GM21423 (cell line): Measurements from ENCODE around the gene RPS28.
"Not testable (repeated sequence)": the region's sequence is repeated elsewhere in the genome, so short reads cannot be mapped to it uniquely, and the experiment has no call there.

ENCODE experiments used
- ATAC-seq: cut with Tn5 transposase; IDR thresholded peaks from one replicate; pipeline ENCODE4 v1.9.1; 2021; ENCODE audit warnings: mild to moderate bottlenecking, moderate library complexity; ENCODE audit not compliant: unreplicated experiment

RPS28 gene

GRCh38 chr19:8321067-8321985 lies at the start of gene RPS28, which contains the start of gene NDUFA7:
Gene RPS28 (plus strand): TSS chr19:8321496. CDS start chr19:8321531, 35 bp downstream.
Gene NDUFA7 (minus strand): TSS chr19:8321375. CDS start chr19:8321358, 17 bp downstream.
- peak; percentile 95 for ATAC-seq

GRCh38 chr19:8276508-8276907 lies 44.8 kb upstream of the RPS28 start:
- ATAC-seq: not testable (repeated sequence)

GRCh38 chr19:8291337-8291736 lies 30.0 kb upstream of the RPS28 start:
- ATAC-seq: not testable (repeated sequence)

GRCh38 chr19:8302357-8302691 lies 19.0 kb upstream of the RPS28 start:
- no peak for ATAC-seq

GRCh38 chr19:8302734-8303133 lies 18.6 kb upstream of the RPS28 start:
- no peak for ATAC-seq

GRCh38 chr19:8304841-8305621 lies 16.3 kb upstream of the RPS28 start:
- ATAC-seq: no peak

GRCh38 chr19:8305798-8306197 lies 15.5 kb upstream of the RPS28 start:
- no peak for ATAC-seq

- no peak for ATAC-seq
These were observed 14.9 kb upstream of the RPS28 start for GRCh38 chr19:8306235-8307054.

- no peak for ATAC-seq
These were observed 13.8 kb upstream of the RPS28 start for GRCh38 chr19:8307400-8307964.

GRCh38 chr19:8307965-8308866 lies 13.1 kb upstream of the RPS28 start, which contains the start of gene CD320:
Gene CD320 (minus strand): TSS chr19:8308358. CDS start chr19:8308290, 68 bp downstream.
- peak; percentile 67 for ATAC-seq

- ATAC-seq: no peak
These were observed 12.4 kb upstream of the RPS28 start for GRCh38 chr19:8308891-8309291.

GRCh38 chr19:8310342-8311055 lies 10.8 kb upstream of the RPS28 start:
- ATAC-seq: no peak

- ATAC-seq: no peak
These were observed 9.6 kb upstream of the RPS28 start for GRCh38 chr19:8311461-8312260.

GRCh38 chr19:8314981-8315640 lies 6.2 kb upstream of the RPS28 start:
- ATAC-seq: not testable (repeated sequence)

- ATAC-seq: no peak
These were observed 4.8 kb upstream of the RPS28 start for GRCh38 chr19:8316351-8317125.

GRCh38 chr19:8318835-8319234 lies 2.5 kb upstream of the RPS28 start:
- ATAC-seq: not testable (repeated sequence)
